ENCODE measurements around the gene MED10. TPM values are rescaled to one million over a fixed set of nuclear protein-coding genes. Genes with fewer than 3 reads are reported as not detected.

MED10 gene
- polyA plus RNA-seq, 1 donor from 2014 or later = 37.9 TPM

DNA sequence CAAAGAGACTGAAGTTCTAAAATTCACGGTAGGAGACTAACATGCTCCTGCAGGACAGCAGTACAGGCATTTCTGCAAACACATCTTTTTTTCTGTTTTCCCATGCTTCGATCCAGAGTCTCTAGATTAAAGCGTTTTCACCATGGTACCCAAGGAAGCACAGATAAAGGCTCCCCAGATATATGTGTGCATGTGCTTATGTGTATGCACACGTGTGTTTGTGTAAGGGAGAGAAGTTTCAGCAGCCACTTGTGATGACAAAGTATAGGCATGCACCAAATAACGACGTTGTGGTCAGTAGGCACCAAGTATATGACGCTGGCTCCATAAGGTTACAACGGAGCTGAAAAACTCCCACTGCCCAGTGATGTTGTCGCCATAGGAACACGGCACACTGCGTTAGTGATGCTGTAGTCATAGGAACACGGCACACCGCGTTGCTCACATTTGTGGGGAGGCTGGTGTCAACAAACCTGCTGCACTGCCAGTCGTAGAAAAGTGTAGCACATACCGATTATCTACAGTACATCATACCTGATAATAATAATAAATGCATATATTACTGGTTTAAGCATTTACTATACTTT, 21.7 kb downstream of the MED10 start:
- peak overlapping the region; percentile 45 for H3K27ac ChIP-seq (ENCODE audit: low read length)
- H3K36me3 ChIP-seq (ENCODE audit: insufficient read depth, low read length) = no peaks in the 10 kb centered on the region
- no peaks in the 10 kb centered on the region for H3K9me3 ChIP-seq (ENCODE audit: low read length)
- no peak overlapping the region for H3K4me2 ChIP-seq (ENCODE audit: low read length)
- TF ChIP-seq, protein P1, sequence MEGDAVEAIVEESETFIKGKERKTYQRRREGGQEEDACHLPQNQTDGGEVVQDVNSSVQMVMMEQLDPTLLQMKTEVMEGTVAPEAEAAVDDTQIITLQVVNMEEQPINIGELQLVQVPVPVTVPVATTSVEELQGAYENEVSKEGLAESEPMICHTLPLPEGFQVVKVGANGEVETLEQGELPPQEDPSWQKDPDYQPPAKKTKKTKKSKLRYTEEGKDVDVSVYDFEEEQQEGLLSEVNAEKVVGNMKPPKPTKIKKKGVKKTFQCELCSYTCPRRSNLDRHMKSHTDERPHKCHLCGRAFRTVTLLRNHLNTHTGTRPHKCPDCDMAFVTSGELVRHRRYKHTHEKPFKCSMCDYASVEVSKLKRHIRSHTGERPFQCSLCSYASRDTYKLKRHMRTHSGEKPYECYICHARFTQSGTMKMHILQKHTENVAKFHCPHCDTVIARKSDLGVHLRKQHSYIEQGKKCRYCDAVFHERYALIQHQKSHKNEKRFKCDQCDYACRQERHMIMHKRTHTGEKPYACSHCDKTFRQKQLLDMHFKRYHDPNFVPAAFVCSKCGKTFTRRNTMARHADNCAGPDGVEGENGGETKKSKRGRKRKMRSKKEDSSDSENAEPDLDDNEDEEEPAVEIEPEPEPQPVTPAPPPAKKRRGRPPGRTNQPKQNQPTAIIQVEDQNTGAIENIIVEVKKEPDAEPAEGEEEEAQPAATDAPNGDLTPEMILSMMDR (IDR thresholded peaks at IDR 0.05; ENCODE audit: poor library complexity, severe bottlenecking) = no peak
- TF ChIP-seq RAD21 (conservative IDR thresholded peaks at IDR 0.05) (peak; percentile 17), TAF1 (IDR thresholded peaks at IDR 0.05; ENCODE audit: low read depth) (no peak), MXI1 (conservative IDR thresholded peaks at IDR 0.05; ENCODE audit: poor library complexity, severe bottlenecking) (peak; percentile 52), EP300 (conservative IDR thresholded peaks at IDR 0.05; ENCODE audit: poor library complexity, severe bottlenecking) (peak; percentile 8), SMC3 (conservative IDR thresholded peaks at IDR 0.05; ENCODE audit: poor library complexity) (no peak), EZH2 (IDR thresholded peaks at IDR 0.05; ENCODE audit: borderline replicate concordance, insufficient read depth, low read length, poor library complexity, severe bottlenecking) (no peak), POLR2AphosphoS5 (IDR thresholded peaks at IDR 0.05) (peak; percentile 40)
- TF ChIP-seq, protein P2, sequence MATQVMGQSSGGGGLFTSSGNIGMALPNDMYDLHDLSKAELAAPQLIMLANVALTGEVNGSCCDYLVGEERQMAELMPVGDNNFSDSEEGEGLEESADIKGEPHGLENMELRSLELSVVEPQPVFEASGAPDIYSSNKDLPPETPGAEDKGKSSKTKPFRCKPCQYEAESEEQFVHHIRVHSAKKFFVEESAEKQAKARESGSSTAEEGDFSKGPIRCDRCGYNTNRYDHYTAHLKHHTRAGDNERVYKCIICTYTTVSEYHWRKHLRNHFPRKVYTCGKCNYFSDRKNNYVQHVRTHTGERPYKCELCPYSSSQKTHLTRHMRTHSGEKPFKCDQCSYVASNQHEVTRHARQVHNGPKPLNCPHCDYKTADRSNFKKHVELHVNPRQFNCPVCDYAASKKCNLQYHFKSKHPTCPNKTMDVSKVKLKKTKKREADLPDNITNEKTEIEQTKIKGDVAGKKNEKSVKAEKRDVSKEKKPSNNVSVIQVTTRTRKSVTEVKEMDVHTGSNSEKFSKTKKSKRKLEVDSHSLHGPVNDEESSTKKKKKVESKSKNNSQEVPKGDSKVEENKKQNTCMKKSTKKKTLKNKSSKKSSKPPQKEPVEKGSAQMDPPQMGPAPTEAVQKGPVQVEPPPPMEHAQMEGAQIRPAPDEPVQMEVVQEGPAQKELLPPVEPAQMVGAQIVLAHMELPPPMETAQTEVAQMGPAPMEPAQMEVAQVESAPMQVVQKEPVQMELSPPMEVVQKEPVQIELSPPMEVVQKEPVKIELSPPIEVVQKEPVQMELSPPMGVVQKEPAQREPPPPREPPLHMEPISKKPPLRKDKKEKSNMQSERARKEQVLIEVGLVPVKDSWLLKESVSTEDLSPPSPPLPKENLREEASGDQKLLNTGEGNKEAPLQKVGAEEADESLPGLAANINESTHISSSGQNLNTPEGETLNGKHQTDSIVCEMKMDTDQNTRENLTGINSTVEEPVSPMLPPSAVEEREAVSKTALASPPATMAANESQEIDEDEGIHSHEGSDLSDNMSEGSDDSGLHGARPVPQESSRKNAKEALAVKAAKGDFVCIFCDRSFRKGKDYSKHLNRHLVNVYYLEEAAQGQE (IDR thresholded peaks at IDR 0.05; ENCODE audit: borderline replicate concordance) = peak; percentile 14
- H3F3A ChIP-seq (ENCODE audit: insufficient read depth, low read length, poor library complexity, severe bottlenecking) = no peaks in the 10 kb centered on the region
- H4K20me1 ChIP-seq (ENCODE audit: insufficient read depth) = no peaks in the 10 kb centered on the region
- peak overlapping the region; percentile 7 for H3K4me3 ChIP-seq (ENCODE audit: low read length)
- no peaks in the 10 kb centered on the region for H3K27me3 ChIP-seq (ENCODE audit: insufficient read depth, low read depth, low read length)
- no peak overlapping the region for H2AFZ ChIP-seq (ENCODE audit: low read depth, low read length)
- H3K9ac ChIP-seq (ENCODE audit: low read length) = no peak overlapping the region
- no peaks in the 10 kb centered on the region for H3K9me2 ChIP-seq (ENCODE audit: insufficient read depth, low read length)
- H3K79me2 ChIP-seq (replicated peaks; ENCODE audit: insufficient read depth, low read length) = no peaks in the 10 kb centered on the region

DNA sequence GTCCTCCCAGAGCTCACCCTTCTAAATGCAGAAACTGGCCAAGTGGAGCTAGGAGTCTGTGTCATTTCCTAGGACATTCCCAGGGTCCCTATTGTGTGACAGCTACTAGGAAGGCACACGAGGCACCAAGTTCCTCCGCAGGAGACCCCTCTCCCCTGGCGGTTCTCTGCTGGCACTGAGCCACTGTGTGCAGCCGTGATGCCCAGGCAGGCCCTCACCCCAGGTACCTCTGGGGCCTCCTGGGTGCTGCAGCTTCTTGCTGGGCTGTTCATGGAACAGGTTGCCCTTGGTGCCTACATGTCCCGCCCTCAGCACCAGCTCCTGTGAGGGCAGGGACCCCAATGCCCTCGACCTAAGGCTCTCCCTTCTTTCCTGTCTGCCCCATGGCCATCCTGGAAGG, 23.1 kb downstream of the MED10 start:
- Histone ChIP-seq H3K27ac (ENCODE audit: low read length) (no peak overlapping the region), H3K36me3 (ENCODE audit: insufficient read depth, low read length) (no peaks in the 10 kb centered on the region), H3K9me3 (ENCODE audit: low read length) (no peaks in the 10 kb centered on the region), H3K79me2 (replicated peaks; ENCODE audit: insufficient read depth, low read length) (no peaks in the 10 kb centered on the region), H3K27me3 (ENCODE audit: insufficient read depth, low read depth, low read length) (no peaks in the 10 kb centered on the region), H3K4me2 (ENCODE audit: low read length) (no peak overlapping the region), H4K20me1 (ENCODE audit: insufficient read depth) (no peaks in the 10 kb centered on the region), H2AFZ (ENCODE audit: low read depth, low read length) (no peak overlapping the region), H3K9me2 (ENCODE audit: insufficient read depth, low read length) (no peaks in the 10 kb centered on the region), H3K4me3 (ENCODE audit: low read length) (no peak overlapping the region), H3K9ac (ENCODE audit: low read length) (no peak overlapping the region), H3F3A (ENCODE audit: insufficient read depth, low read length, poor library complexity, severe bottlenecking) (no peaks in the 10 kb centered on the region)
- TF ChIP-seq, protein P2 (IDR thresholded peaks at IDR 0.05; ENCODE audit: borderline replicate concordance) = no peak
- no peak for TF ChIP-seq EZH2 (IDR thresholded peaks at IDR 0.05; ENCODE audit: borderline replicate concordance, insufficient read depth, low read length, poor library complexity, severe bottlenecking)
- TF ChIP-seq, protein P1 (IDR thresholded peaks at IDR 0.05; ENCODE audit: poor library complexity, severe bottlenecking) = no peak
- TF ChIP-seq TAF1 (IDR thresholded peaks at IDR 0.05; ENCODE audit: low read depth) = no peak
- no peak for TF ChIP-seq SMC3 (conservative IDR thresholded peaks at IDR 0.05; ENCODE audit: poor library complexity)
- no peak for TF ChIP-seq MXI1 (conservative IDR thresholded peaks at IDR 0.05; ENCODE audit: poor library complexity, severe bottlenecking)
- TF ChIP-seq EP300 (conservative IDR thresholded peaks at IDR 0.05; ENCODE audit: poor library complexity, severe bottlenecking) = no peak
- no peak for TF ChIP-seq RAD21 (conservative IDR thresholded peaks at IDR 0.05)
- TF ChIP-seq POLR2AphosphoS5 (IDR thresholded peaks at IDR 0.05) = no peak
